Heart left ventricle (tissue), 16 donors: ENCODE measurements around the gene SLC22A14. TPM values are rescaled to one million over a fixed set of nuclear protein-coding genes. Genes with fewer than 3 reads are reported as not detected.
A peak's percentile ranks its signal among the peaks of the same experiment; 100 is the strongest.

Experiments used
- ATAC-seq, 4 donors: fragments of 200-7000 bp; cut with Tn5 transposase; one replicate each; pipeline ENCODE4 v1.9.1; 2020 to 2022; ENCODE audit warnings: moderate library complexity in 4 of 4, mild to moderate bottlenecking in 3 of 4, moderate number of reproducible peaks in 1 of 4
- DNase-seq, 5 donors: peaks; one replicate each; pipeline ENCODE4 v3.0.0-alpha.2; 2020
- H3K27ac ChIP-seq, 12 donors: fragments of 200-600 bp; sonication (generic) in 4 of 12; one replicate each; pipeline versions ENCODE4 v1.5.0 to v1.8.0; 2016 to 2022; ENCODE audit warnings: mild to moderate bottlenecking in 2 of 12
- H3K27me3 ChIP-seq, 9 donors: fragments of 200-600 bp; sonication (generic) in 2 of 9; one replicate each; pipeline versions ENCODE4 v1.5.1 to v1.8.0; 2016 to 2022; ENCODE audit warnings: mild to moderate bottlenecking in 3 of 9
- H3K36me3 ChIP-seq, 9 donors: fragments of 200-600 bp; sonication (generic) in 2 of 9; one replicate each; pipeline versions ENCODE4 v1.5.0 to v1.8.0; 2018 to 2022; ENCODE audit warnings: mild to moderate bottlenecking in 2 of 9
- H3K4me1 ChIP-seq, 12 donors: fragments of 200-600 bp; sonication (generic) in 4 of 12; one replicate each; pipeline versions ENCODE4 v1.5.0 to v1.8.0; 2016 to 2022; ENCODE audit warnings: mild to moderate bottlenecking in 3 of 12
- H3K4me3 ChIP-seq, 12 donors: fragments of 200-600 bp; sonication (generic) in 4 of 12; one replicate each; pipeline versions ENCODE4 v1.5.0 to v1.8.0; 2017 to 2022; ENCODE audit warnings: mild to moderate bottlenecking in 9 of 12, moderate library complexity in 4 of 12
- H3K9me3 ChIP-seq, 12 donors: fragments of 200-600 bp; sonication (generic) in 4 of 12; one replicate each; pipeline versions ENCODE4 v1.5.0 to v1.8.0; 2016 to 2022; ENCODE audit warnings: mild to moderate bottlenecking in 1 of 12
- POLR2A ChIP-seq, 2 donors: fragments of 450-650 bp; IDR thresholded peaks; one replicate each; pipeline ENCODE4 v1.6.1; 2017; ENCODE audit warnings: antibody characterized with exemption in 2 of 2, mild to moderate bottlenecking in 2 of 2, moderate library complexity in 2 of 2
- WGBS, 4 donors: extraction: QIAGEN DNeasy Blood & Tissue Kit in 2 of 4; methylation state at CpG; one replicate each; pipeline versions ENCODE4 v1.1.5 to v1.1.7; 2013 to 2018; 5-methylcytosine and 5-hydroxymethylcytosine counted together
- intact Hi-C, 10 donors: fragments of 100-400 bp; cut with DNase I; formaldehyde crosslinking; loops; one replicate each; pipeline versions ENCODE4 v1.11.1 to v1.14.2; 2022
- polyA plus RNA-seq, 2 donors: library from polyadenylated mRNA; stranded (reverse); fragments of 200-250 nt; gene quantifications; one replicate each; pipeline ENCODE4 v1.2.3, GENCODE V29; 2013
- total RNA-seq, 9 donors: library from RNA; depleted of rRNA in 2 of 9; stranded (reverse); fragments of >200 nt in 2 of 9; fragmentation: NEBNext Ultra II Directional in 3 of 9; extraction: Animal tissue kit (Norgen Biotek cat#: 25700) in 3 of 9; gene quantifications; one replicate each; pipeline versions ENCODE4 v1.1.0 to v1.2.4, GENCODE V29; 2016 to 2023
- TF ChIP-seq, protein P1 (sequence below), 12 donors: fragments of 200-600 bp; sonication (generic) in 4 of 12; IDR thresholded peaks; one replicate each; pipeline versions ENCODE4 v1.5.0 to v1.8.0; 2018 to 2022; ENCODE audit warnings: antibody characterized with exemption in 12 of 12, mild to moderate bottlenecking in 5 of 12
- donor health status: ischemic (EF 13 %, LVEDD 7.1; RV severe dilation, severe dysfunction).
- donor health status: healthy with polysubstance abuse.
- donor health status: DM: no; HTN: yes; CAD: no.
- donor health status: DM: no; HTN: no; CAD: no.
- donor health status: ischemic (EF 25% LVEDD 6.9; RV normal size, moderate dysfunction).
- donor health status: ischemic (EF 25% LVEDD 5.7; RV mildly dilated, moderate dysfunction).
- donor health status: healthy.
- donor health status: DM: yes; HTN: yes; CAD: no.
- donor health status: ischemic (EF 35%, LVEDD 5.7; RV mildly dilated, moderate dysfunction).
- donor health status: nonischemic (EF 11% LVEDD 7.7; RV severe dilation, severe dysfunction).
- donor health status: DM: yes; HTN: yes; CAD: no.
- donor health status: PGD.
- donor health status: ischemic (EF 29% LVEDD 5.4; RV normal size, mild dysfunction).
- donor health status: nonischemic (EF 23%, LVEDD 6.1; RV moderate dilation, normal function).

SLC22A14 gene
- total and polyA plus RNA-seq, 11 donors, result 0.06 to 0.14 (median 0.12) TPM; not detected in 7

DNA sequence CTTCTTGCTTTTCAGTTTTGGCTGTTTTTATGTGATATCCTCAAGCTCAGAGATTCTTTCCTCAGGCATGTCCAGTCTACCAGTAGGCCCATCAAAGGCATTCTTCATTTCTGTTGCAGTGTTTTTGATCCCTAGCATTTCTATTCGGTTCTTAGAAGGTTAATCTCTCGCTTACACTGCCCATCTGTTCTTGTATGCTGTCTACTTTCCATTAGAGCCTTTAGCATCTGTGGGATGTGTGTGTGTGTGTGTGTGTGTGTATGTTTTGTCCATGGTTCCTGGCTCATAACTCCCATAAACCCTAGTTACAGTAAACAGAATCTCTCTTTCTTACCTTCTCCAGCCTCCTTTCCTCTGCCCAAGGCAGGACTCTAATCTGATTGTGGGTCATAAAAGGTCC lies 21.6 kb upstream of the SLC22A14 start:
- intact Hi-C loops, result no loop called here
- ATAC-seq, result no peak
- H3K36me3 ChIP-seq, result peaks cover 0 to 5% (median 0%) of the 10 kb centered on the region in 9 donors
- no peaks in the 10 kb centered on the region for H3K27me3 ChIP-seq
- H3K9me3 ChIP-seq, result no peaks in the 10 kb centered on the region
- 92 to 98% (median 95%) methylated on average over 2 of the region's 2 CpGs for WGBS, 4 donors
- peaks cover 0 to 14% (median 0%) of the 10 kb centered on the region in 12 donors for H3K4me1 ChIP-seq
- DNase-seq, result no peak
- no peak overlapping the region for H3K4me3 ChIP-seq
- H3K27ac ChIP-seq, result no peak overlapping the region
- TF ChIP-seq, protein P1, sequence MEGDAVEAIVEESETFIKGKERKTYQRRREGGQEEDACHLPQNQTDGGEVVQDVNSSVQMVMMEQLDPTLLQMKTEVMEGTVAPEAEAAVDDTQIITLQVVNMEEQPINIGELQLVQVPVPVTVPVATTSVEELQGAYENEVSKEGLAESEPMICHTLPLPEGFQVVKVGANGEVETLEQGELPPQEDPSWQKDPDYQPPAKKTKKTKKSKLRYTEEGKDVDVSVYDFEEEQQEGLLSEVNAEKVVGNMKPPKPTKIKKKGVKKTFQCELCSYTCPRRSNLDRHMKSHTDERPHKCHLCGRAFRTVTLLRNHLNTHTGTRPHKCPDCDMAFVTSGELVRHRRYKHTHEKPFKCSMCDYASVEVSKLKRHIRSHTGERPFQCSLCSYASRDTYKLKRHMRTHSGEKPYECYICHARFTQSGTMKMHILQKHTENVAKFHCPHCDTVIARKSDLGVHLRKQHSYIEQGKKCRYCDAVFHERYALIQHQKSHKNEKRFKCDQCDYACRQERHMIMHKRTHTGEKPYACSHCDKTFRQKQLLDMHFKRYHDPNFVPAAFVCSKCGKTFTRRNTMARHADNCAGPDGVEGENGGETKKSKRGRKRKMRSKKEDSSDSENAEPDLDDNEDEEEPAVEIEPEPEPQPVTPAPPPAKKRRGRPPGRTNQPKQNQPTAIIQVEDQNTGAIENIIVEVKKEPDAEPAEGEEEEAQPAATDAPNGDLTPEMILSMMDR (IDR thresholded peaks at IDR 0.05), result no peak
- no peak for TF ChIP-seq POLR2A (IDR thresholded peaks at IDR 0.05)

- 0% methylated on average over 1 of the region's 1 CpG; no CpG with 5 or more reads in 1 of the 4 donors for WGBS, 4 donors
- peak; percentile 76 to 93 (median 80) for ATAC-seq
Measured at GRCh38 chr3:38264353-38264771, 17.7 kb upstream of the SLC22A14 start.

GRCh38 chr3:38264779-38265178 lies 17.3 kb upstream of the SLC22A14 start:
- TF ChIP-seq POLR2A (IDR thresholded peaks at IDR 0.05), result no peak
- TF ChIP-seq, protein P1 (IDR thresholded peaks at IDR 0.05), result no peak
- intact Hi-C loops, result no loop called here
- no peak for DNase-seq
- peaks cover 0 to 3% (median 0%) of the 10 kb centered on the region in 9 donors for H3K36me3 ChIP-seq
- no peak overlapping the region for H3K4me3 ChIP-seq
- H3K4me1 ChIP-seq, result peaks cover 0 to 20% (median 0%) of the 10 kb centered on the region in 12 donors
- peak in 3 of 4 donors; percentile 24 to 57 (median 53) for ATAC-seq
- H3K27ac ChIP-seq, result peak overlapping the region in 2 of 12 donors; percentile 19 to 33
- 40 to 60% (median 52%) methylated on average over 1 of the region's 1 CpG for WGBS, 4 donors
- no peaks in the 10 kb centered on the region for H3K27me3 ChIP-seq
- no peaks in the 10 kb centered on the region for H3K9me3 ChIP-seq

More at GRCh38 chr3:38264353-38264771, 17.7 kb upstream of the SLC22A14 start:
- intact Hi-C loops, result no loop called here
- TF ChIP-seq, protein P1 (IDR thresholded peaks at IDR 0.05), result no peak
- TF ChIP-seq POLR2A (IDR thresholded peaks at IDR 0.05), result no peak
- Histone ChIP-seq H3K36me3 (peaks cover 0 to 3% (median 0%) of the 10 kb centered on the region in 9 donors), H3K4me1 (peaks cover 0 to 20% (median 0%) of the 10 kb centered on the region in 12 donors), H3K4me3 (no peak overlapping the region), H3K9me3 (no peaks in the 10 kb centered on the region), H3K27ac (peak overlapping the region in 2 of 12 donors; percentile 19 to 33), H3K27me3 (no peaks in the 10 kb centered on the region)
- peak in 1 of 5 donors; percentile 65 for DNase-seq

- no peak within 1 kb of the TSS for H3K4me3 ChIP-seq
- no peaks in the 10 kb centered on the region for H3K9me3 ChIP-seq
- intact Hi-C loops, result no loop called here
- ATAC-seq, result peak in 1 of 4 donors; percentile 12
- H3K27me3 ChIP-seq, result no peaks in the 10 kb centered on the region
- WGBS, 4 donors, result 96 to 97% (median 97%) methylated on average over 9 of the region's 9 CpGs
- H3K4me1 ChIP-seq, result peaks cover 0 to 20% (median 0%) of the 10 kb centered on the region in 12 donors
- TF ChIP-seq, protein P1 (IDR thresholded peaks at IDR 0.05), result no peak
- TF ChIP-seq POLR2A (IDR thresholded peaks at IDR 0.05), result no peak
- H3K36me3 ChIP-seq, result peaks cover 0 to 3% (median 0%) of the 10 kb centered on the region in 9 donors
- H3K27ac ChIP-seq, result peak within 1 kb of the TSS in 1 of 12 donors; percentile 33
- no peak for DNase-seq
Measured at GRCh38 chr3:38265604-38266307, 16.3 kb upstream of the SLC22A14 start, which contains the start of gene SLC22A13. Gene SLC22A13, plus strand, starts transcription at chr3:38265812. Its CDS starts 49 bp downstream, at chr3:38265861.
